ENCODE data around the gene ICOSLG.

DNA sequence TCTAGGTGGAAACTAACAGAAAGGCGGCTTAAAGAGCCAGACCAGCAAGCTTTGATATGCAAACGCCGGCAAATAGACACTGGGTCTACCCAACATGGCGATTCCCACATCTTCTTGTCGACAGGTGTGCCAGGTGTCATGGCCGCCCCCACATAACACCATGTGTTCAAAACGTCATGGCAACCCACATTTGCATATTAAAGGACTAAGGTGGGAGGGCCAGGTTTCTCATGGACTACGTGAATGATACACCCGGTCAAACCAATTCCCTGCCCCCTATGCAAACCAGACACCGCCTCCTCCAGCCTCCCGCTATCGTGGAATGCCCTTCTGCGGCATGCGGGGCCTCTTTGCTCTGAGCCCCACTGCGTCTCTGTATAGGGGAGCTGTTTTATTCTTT is 41.3 kb downstream of the ICOSLG start:
- TF ChIP-seq, protein P1, sequence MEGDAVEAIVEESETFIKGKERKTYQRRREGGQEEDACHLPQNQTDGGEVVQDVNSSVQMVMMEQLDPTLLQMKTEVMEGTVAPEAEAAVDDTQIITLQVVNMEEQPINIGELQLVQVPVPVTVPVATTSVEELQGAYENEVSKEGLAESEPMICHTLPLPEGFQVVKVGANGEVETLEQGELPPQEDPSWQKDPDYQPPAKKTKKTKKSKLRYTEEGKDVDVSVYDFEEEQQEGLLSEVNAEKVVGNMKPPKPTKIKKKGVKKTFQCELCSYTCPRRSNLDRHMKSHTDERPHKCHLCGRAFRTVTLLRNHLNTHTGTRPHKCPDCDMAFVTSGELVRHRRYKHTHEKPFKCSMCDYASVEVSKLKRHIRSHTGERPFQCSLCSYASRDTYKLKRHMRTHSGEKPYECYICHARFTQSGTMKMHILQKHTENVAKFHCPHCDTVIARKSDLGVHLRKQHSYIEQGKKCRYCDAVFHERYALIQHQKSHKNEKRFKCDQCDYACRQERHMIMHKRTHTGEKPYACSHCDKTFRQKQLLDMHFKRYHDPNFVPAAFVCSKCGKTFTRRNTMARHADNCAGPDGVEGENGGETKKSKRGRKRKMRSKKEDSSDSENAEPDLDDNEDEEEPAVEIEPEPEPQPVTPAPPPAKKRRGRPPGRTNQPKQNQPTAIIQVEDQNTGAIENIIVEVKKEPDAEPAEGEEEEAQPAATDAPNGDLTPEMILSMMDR (IDR thresholded peaks at IDR 0.05; ENCODE audit: insufficient read depth, low read length) = no peak
- TF ChIP-seq, protein P2, sequence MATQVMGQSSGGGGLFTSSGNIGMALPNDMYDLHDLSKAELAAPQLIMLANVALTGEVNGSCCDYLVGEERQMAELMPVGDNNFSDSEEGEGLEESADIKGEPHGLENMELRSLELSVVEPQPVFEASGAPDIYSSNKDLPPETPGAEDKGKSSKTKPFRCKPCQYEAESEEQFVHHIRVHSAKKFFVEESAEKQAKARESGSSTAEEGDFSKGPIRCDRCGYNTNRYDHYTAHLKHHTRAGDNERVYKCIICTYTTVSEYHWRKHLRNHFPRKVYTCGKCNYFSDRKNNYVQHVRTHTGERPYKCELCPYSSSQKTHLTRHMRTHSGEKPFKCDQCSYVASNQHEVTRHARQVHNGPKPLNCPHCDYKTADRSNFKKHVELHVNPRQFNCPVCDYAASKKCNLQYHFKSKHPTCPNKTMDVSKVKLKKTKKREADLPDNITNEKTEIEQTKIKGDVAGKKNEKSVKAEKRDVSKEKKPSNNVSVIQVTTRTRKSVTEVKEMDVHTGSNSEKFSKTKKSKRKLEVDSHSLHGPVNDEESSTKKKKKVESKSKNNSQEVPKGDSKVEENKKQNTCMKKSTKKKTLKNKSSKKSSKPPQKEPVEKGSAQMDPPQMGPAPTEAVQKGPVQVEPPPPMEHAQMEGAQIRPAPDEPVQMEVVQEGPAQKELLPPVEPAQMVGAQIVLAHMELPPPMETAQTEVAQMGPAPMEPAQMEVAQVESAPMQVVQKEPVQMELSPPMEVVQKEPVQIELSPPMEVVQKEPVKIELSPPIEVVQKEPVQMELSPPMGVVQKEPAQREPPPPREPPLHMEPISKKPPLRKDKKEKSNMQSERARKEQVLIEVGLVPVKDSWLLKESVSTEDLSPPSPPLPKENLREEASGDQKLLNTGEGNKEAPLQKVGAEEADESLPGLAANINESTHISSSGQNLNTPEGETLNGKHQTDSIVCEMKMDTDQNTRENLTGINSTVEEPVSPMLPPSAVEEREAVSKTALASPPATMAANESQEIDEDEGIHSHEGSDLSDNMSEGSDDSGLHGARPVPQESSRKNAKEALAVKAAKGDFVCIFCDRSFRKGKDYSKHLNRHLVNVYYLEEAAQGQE (IDR thresholded peaks at IDR 0.05; ENCODE audit: insufficient replicate concordance, low read depth) = no peak
- TF ChIP-seq POLR2AphosphoS5 (IDR thresholded peaks at IDR 0.05; ENCODE audit: low read depth) = no peak

Data from HL-60 (cell line).